NAMALWA (cell line): ENCODE measurements around the gene GRM8.
"Not testable (repeated sequence)": the region's sequence is repeated elsewhere in the genome, so short reads cannot be mapped to it uniquely, and the experiment has no call there.

ENCODE experiments used
- DNase-seq: peaks from one replicate; pipeline ENCODE4 v3.0.0-alpha.2; 2015; ENCODE audit warnings: low spot score

The GRM8 gene

DNA sequence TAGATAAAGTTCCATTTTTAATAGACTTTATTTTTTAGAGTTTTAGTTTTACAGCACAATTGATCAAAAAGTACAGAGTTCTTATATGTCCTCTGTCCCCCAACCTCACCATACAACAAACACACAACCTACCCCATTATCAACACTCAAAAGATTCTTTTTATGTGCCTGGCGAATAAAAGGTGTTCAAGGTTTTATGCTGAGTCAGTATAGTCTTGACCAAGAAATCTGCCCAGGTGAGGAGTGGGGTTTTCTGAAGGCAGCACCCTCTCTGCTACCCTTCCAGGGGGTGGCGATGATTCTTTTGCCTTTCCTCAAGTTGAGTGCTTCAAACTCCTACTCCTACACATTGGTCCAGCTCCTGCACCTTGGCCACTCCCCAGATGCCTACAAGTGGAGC, 222.9 kb downstream of the GRM8 start:
- DNase-seq: no peak

DNA sequence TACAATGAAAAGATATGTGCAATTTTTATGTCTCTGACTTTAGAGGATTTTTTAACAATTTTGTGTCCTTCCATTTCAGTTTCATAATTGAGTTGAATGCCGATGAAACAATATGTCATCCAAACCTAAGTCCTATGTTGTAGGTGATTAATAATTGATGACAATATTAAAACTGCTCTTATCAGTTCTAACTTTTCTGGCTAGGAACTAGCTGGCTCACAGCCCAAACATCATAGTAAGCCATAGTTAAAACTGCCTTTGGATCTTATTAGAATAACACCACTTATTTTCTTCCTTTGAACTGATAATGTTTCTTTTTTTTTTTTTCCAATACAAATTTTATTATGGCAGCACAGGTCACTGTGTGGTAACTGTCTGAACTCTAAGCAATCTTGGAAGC, 230.9 kb downstream of the GRM8 start:
- no peak for DNase-seq

DNA sequence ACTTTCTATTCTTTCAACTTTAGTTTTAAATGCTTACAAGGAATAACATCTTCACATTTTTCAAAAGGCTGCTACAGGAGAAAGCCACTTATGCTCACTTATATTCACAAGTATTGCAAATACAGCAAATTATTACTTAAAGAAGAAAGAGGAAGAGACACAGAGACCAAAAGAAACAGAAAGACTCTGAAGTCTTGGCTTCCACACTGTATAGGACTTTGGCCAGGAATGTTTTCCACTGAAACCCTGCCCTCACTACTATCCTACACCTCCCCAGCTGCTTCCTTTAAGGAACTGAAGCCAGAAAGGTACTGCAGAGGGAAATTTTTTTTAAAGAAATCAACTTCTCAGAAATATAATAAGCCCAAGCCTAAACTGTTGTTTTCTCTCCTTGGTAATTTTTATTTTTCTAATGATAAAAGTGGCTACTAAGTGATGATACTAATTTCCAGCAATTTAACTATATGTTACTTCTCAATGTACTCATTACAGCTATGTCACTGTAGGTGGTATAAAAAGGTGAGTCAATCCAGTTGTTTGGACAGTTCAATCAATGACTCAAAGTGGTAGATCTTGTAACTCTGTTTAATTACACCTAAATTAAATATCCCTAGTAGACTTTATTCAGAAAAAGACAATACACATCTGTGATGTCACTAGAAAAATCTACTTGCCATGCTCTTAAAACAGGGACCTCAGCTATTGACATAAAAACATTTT, 231.6 kb downstream of the GRM8 start:
- DNase-seq: no peak

DNA sequence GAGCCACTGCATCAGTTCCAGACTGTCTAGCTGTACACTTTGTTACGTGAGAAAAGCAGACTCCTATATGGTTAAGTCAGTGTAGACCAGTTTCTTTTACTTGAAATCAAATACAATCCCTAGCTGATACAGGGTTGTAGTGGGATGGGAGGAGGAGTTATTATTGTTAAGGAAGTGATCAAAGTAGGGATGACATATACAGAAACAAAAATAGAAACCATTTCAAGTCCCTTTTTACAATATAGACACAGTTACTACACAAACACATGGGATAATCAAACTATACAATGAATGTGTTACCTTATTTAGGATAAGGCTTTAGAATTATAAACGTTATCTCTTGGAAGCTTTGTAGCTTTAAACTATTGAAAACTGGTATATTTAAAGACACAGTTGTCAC, 233.9 kb downstream of the GRM8 start:
- no peak for DNase-seq

DNA sequence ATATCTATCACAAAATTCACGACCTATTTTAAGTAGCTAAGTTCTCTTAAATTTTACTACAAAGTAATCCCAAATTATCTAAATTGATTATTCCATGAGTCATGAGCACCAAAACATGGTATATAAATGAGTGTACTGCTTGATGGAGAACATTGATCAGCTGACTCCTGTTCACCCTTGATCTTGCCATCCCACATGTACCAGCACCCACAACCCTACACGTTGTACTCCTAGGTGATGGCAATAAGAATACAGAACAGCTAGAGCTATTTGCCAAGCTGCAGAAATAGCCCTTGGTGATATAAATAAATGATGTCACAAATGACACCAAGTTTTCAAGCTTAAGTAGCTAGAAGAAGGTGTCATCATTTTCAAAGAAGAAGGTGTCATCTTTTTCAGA, 235.5 kb downstream of the GRM8 start:
- no peak for DNase-seq

DNA sequence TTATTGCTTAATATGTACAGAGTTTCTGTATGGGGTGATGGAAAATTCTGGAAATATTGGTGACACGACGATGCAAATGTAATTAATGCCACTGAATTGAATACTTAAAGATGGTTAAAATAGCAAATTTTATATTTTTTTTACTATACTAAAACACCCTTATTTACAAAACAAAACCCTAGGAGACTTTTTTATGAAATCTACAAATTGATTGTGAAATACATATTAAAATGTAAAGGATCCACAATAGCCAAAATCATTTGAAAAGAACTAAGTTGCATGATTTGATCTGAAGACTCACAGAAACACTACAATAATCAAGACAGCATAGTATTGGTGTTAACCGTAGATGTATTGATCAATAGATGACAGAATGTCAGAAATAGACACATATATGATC, 252.0 kb downstream of the GRM8 start:
- no peak for DNase-seq

DNA sequence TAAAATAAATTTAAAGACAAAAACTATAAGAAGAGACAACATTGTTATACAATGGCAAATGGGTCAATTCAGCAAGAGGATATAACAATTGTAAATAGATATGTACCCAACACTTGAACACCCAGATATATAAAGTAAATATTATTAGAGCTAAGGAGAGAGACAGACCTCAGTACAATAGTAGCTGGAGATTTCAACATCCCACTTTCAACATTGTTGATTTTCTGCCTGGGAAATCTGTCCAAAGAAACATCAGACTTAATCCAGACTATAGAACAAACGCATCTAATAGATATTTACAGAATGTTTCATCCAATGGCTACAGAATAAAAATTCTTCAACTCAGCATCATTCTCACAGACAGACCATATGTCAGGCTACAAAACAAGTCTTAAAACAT, 256.1 kb downstream of the GRM8 start:
- DNase-seq: no peak

DNA sequence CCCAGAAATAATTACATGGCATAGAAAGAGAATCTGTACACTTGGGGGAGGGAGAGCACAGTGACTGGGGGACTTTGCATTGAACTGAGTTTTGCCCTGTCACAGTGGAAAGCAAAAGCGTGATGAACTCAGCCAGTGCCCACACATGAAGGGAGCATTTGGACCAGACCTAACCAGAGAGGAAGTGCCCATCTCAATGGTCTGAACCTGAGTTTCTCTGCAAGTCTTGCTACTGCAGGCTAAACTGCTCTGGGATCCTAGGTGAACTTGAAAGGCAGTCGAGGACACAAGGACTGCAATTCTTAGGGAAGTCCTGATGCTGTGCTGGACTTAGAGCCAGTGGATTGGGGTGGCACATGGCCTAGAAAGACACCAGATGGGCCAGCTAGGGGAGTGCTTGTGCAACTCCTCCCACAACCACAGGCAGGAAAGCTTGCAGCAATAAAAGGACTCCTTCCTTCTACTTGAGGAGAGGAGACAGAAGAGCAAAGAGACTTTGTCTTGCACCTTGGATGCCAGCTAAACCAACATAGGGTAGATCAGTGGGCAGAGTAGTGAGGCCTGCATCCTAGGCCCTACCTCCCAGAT, 259.0 kb downstream of the GRM8 start:
- no peak for DNase-seq

DNA sequence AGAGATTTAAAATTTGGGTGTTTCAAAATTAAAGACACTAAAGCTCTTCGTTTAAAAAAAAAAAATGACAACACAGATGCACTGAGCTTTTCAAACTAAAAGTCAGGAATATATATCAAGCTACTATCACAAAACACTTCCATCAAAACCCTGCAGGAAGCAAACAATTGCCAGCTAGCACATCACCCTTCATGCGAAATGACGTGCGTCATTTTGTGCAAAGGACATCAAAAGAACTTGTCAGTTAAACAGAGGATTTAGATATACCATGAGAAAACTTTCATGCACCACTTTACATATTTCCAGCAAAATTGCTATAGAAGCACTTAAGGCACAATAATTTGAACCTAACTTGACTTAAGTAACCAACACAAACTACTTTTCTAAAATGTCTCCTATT, 264.7 kb downstream of the GRM8 start:
- no peak for DNase-seq

DNA sequence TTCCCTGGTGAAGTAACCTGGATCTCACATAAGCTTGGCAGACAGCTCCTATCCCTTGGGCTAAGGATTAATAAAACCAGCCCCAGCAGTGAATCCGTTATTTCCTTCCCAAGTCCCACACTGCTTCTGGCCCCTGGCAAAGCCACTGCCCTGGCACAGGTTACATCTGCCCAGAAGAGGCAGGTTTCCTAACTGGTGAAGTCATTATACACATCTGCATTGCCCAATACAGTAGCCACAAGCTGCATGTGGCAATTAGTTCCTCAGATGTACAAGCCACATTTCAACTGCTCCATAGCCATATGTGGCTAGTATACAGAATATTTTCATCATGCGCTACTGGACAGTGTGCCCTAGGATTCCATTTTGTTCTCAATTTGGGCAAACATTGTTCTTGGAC, 273.0 kb downstream of the GRM8 start:
- no peak for DNase-seq

DNA sequence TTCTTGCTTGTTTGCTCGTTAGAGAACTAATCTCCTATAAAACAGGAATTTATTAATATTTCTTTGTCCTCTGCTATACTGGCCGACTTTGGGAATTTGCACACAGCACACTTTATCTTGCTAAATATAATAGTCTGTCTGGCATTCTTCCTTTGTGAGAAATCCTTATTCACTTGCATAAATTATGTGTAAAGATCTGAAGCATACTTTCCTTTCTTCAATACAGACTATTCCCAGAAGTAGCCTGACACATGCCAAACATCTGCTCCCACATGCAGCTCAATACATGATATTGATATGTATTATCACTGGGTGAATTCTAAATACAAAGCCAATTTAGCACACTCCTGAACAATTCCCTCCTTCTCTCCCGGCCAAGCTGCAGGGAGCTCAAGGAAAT, 273.9 kb downstream of the GRM8 start:
- DNase-seq: no peak

DNA sequence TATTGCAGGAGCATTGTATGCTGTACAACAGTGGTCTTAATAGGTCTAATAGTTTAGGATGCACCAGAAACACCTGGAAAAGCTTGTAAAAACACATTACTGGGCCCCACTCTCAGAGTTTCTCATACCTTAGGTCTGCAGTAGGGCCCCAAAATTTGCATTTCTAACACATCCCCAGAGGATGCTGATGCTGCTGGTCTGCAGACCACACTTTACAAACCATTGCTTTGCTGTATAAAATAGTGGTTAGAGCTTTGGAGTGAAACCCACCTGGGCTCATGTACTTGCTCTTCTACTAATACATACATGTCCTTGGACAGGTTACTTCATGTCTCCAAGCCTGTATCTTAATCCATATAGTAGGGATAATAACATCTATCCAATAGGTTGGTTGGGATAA, 279.7 kb downstream of the GRM8 start:
- DNase-seq: no peak

DNA sequence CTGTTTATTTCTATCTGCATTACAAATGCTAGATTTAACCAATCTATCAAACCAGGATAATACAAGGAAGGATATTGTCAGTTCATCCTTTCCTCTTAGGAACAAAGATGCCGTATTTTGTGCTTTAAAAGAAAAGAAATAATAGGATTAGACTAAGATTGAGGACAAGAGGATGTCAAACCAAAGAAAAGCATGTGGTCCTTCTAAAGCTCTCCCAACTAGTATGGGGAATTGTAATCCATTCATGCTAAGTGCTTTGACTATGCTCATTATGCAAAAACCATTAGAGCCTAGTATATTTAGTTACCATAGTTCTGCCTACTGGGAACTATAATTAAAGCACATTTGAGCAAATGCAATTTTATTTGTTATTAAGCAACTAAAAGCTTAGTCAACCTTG, 280.2 kb downstream of the GRM8 start:
- DNase-seq: no peak

DNA sequence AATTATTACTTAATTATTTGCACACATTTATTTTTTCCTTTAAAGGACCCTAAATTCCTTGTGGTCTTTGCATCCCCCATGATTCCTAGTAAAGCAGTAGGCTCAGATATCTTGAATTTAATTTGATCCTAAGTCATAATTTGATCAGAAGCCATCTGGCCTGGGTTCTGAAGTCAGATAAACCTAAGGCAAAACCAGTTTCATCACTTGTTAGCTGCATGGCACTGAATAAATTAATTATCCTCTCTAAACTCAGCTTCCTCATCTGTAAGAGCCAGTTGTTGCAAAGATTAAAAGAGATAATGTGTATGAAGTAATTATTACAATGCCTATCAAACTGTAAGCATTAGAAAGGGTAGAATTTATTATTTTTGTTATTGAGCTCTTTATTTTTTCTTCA, 293.1 kb downstream of the GRM8 start:
- DNase-seq: no peak

DNA sequence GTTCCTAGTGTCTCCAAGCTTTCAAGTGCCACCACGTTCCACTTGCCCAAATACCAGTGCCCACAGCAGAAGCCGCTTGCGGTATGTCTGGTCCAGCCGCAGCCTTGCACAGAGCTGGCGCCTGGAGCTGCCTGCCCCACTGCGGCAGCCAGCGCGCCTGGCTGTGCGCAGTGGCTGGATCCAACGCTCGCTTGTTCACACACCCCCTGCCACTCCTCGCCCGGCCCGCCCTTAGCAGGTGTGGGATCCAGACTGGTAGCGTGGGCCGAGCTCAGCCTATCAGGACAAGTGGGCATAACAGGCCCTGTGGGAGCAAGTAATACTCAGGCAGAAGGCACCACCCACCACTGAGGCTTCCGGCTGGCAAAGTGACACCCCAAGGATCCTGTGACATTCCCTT, 294.4 kb downstream of the GRM8 start:
- DNase-seq: no peak

DNA sequence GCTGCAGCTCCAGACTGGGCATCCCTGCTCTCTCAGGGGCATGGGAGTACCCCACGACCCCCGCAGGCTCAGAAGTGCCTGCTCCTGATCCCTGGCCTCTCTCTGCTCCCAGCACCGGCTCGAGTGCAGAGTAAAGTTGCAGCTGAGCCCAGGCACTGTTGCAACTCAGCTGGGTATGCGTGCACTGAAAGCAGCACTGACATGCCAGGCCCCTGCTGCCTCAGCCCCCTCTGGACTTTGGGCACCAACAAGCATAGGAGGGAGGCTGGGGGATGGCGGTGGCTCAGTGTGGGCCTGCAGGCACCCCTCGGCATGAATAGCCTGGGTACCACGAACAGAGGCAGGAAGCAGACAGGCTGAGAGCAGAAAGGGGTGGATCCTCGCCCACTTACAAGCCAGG, 295.3 kb downstream of the GRM8 start:
- DNase-seq: no peak

DNA sequence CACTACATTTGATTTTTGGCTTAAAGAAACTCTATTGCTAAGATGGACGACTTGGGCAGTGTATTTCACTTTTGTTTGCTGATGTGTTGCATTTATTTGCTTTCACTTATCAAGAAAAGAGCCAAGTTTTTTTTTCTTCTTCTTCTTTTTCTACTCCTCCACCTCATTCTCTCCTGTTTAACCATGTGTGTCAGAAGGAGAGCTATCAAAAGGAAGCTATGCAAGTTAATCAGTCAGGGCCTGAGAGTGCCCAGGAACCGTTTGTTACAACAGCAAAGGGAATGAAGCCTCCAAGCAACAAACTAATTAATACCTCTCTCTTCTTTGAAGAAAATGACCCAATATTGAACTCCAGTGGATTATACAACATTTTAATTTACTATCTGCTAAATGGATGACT, 299.3 kb downstream of the GRM8 start:
- DNase-seq: no peak

DNA sequence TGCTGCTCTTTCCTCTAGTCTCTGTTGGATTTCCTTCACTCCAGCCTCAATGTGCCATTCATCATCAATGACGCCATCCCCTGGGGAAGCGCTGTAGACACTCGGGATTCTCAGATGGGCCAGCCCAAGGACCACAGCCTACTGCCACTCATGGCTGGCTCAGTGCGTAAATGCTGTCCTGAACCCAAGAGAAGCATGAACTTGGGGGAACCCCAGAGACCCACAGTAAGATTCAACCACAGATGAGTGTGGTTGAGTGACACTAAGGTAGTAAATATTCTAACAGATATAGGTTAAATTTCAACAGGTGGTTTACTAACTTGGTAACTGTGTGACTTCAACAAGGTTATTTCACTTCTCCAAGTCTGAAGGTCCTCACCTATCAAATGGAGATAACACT, 304.1 kb downstream of the GRM8 start:
- DNase-seq: no peak

DNA sequence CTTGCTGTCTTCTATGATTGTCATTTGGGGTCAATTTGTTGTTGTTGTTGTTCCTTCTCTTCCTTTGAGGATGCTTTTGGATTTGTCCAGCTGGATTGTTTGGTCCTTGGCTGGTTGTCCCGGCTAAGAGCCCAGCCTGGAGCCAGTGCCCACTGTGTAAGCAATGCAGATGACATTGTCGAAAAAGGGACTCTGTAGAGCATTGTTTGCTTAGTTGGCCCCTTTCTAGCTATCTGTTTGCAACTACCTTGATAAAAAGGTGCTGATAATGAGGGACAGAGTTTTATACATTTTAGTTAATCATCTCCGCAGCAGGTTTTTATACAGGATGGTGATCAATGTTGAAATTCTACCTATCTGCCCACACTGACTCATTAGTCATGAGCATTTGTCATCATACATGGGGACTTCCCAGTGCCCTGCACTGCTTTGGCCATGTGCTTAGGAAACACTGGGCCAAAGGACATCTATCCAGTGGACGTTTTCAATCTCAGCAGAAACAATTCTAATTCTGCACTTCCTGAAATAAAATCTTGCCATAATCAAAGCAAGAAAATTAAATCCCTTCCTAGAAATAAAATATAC, 311.9 kb downstream of the GRM8 start:
- no peak for DNase-seq

DNA sequence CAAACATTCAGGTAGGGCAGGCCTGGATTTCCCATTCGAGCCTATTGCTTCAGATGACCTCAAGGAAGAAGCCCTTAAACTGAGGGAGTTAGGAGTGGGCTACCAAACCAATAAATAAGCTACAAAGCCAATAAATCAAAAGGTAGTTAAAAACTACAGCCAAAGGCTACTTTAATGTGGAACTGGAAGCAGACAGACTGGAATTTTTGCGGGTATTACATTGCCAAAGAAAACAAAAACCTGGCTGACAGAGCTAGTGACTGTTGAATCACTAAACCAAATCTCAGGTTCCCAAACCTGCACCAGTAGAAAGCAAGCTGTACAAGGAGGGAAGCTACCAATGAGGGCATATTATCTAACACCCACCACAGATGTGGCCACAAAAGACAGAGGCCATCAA, 315.6 kb downstream of the GRM8 start:
- no peak for DNase-seq

DNA sequence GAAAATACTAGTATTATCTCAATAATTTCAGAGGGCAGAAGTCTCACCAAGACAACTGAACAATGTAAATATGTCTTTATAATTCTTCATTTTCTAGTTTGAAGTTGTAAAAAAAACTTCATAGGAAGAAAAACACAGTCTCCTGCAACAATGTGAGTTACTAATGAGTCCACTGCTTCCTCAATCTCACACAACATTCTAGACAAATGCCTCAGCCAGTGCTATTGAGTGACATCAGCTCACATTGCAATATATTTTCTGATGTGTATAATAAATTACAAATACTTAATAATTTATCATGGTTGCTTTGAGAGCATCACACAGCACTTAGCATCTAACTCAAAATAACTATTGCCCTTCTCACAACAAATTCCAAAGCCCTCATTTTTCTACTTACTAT, 321.2 kb downstream of the GRM8 start:
- DNase-seq: no peak

DNA sequence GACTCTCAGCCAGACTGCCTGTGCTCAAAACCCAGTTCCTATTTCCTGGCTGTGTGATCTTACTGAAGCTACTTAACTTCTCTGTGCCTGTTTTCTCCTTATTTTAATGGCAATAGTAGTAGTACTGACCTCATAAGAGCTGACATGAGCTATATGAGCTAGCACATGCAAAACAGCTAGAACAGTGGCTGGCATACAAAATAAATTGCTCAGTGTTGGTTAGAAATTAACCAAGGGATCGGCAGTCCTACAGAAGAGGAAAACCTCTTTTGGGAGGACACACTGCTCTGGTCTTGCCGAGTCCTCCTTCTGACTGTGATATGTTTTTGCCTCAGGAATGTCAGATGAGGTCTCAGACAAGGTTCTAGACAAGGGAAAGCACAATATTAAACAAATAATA, 322.6 kb downstream of the GRM8 start:
- no peak for DNase-seq

DNA sequence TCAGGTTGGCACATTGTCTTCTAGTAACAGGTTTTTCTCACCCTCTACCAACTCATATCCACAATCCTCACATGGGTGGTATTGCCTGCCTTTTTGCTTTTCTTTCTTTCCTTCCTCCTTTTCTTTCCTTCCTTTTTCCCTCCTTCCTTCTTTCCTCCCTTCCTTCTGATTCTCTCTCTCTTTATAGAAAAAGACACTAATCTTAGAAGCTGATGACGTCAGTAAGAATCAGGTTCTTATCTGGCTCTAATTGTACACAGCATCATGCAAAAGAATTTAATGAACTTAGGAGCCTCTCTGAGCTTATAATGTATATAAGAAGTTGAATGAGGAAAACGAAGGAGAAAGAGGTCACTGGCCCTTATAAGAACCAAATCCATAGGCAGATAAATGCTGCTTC, 328.3 kb downstream of the GRM8 start:
- DNase-seq: no peak

DNA sequence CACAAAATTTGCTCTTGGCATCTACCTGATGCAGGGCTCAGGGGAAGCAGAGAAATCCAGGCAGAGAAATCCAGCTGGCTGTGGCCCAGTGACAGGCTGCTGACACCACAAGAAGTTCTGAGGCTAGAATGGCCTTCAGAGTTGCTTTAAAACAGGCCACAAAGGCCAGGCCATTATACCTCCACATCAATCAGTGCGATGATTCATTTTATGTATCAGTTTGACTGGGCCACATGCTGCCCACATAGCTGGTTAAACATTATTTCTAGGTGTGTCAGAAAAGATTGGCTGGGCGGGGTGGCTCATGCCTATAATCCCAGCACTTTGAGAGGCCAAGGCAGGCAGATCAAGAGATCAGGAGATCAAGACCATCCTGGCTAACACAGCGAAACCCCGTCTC, 341.1 kb downstream of the GRM8 start:
- not testable (repeated sequence) for DNase-seq
